H1 (cell line): ENCODE data around the gene PDS5A. TPM values are rescaled to one million over a fixed set of nuclear protein-coding genes. Genes with fewer than 3 reads are reported as not detected.

Source experiments
- CTCF ChIA-PET: fragments of 300-600 bp; sonication (Branson Sonifier 250); formaldehyde crosslinking; loops from one replicate; lab custom pipeline; 2021; ENCODE audit not compliant: partially characterized antibody; lab: Charles Lee
- POLR2A ChIA-PET: fragments of 300-600 bp; sonication (Branson Sonifier 250); formaldehyde crosslinking; loops from one replicate; lab custom pipeline; 2021; ENCODE audit warnings: inconsistent platforms; ENCODE audit not compliant: partially characterized antibody; lab: Charles Lee
- DNase-seq, 2 experiments: peaks; one replicate each; pipeline versions ENCODE4 v3.0.0 to v3.0.0-alpha.2; 2010 to 2022; ENCODE audit warnings: low spot score in 2 of 2, low read depth in 1 of 2, mixed read lengths in 1 of 2
- FAIRE-seq: peaks from 2 replicates; lab custom pipeline; 2011; peaks lifted over from hg19 to GRCh38; lab: Jason Lieb, UNC
- H2AFZ ChIP-seq: 2 replicates; pipeline ENCODE4 v1.8.1; 2012; ENCODE audit warnings: low read length, inconsistent platforms
- H2AK5ac ChIP-seq: 2 replicates; pipeline ENCODE4 v1.6.1; 2013; ENCODE audit warnings: low read depth, low read length
- H2BK120ac ChIP-seq: replicated peaks from 2 replicates; pipeline ENCODE3; 2013; ENCODE audit warnings: low read depth, low read length, inconsistent platforms
- H2BK12ac ChIP-seq: 2 replicates; pipeline ENCODE4 v1.6.1; 2013; ENCODE audit warnings: low read depth, low read length
- H2BK15ac ChIP-seq: 2 replicates; pipeline ENCODE4 v1.6.1; 2013; ENCODE audit warnings: low read length
- H2BK20ac ChIP-seq: 2 replicates; pipeline ENCODE4 v1.6.1; 2013; ENCODE audit warnings: low read length
- H2BK5ac ChIP-seq: 2 replicates; pipeline ENCODE4 v1.6.1; 2013; ENCODE audit warnings: low read depth, low read length
- H3K14ac ChIP-seq: 2 replicates; pipeline ENCODE4 v1.6.1; 2013; ENCODE audit warnings: inconsistent platforms; ENCODE audit not compliant: insufficient read length
- H3K18ac ChIP-seq: 2 replicates; pipeline ENCODE4 v1.6.1; 2013; ENCODE audit warnings: low read length; ENCODE audit errors: extremely low read depth
- H3K23ac ChIP-seq: 2 replicates; pipeline ENCODE4 v1.6.1; 2013; ENCODE audit warnings: inconsistent platforms; ENCODE audit not compliant: insufficient read length
- H3K23me2 ChIP-seq: 2 replicates; pipeline ENCODE4 v1.6.1; 2013; ENCODE audit warnings: low read depth, low read length
- H3K27ac ChIP-seq: 2 replicates; pipeline ENCODE4 v1.6.1; 2011; ENCODE audit warnings: low read depth, low read length, inconsistent platforms
- H3K27me3 ChIP-seq, 4 experiments: replicated peaks in 1 of 4; 1 replicate in 1 of 4; 2 replicates in 3 of 4; pipeline versions ENCODE4 v1.6.1 to v1.8.1; 2011 to 2013; ENCODE audit warnings: low read length in 3 of 4, mild to moderate bottlenecking in 3 of 4, inconsistent platforms in 2 of 4, mixed read lengths in 2 of 4, moderate library complexity in 1 of 4; ENCODE audit not compliant: control insufficient read depth in 3 of 4, insufficient read depth in 3 of 4; ENCODE audit errors: extremely low read depth in 1 of 4
- H3K36me3 ChIP-seq, 4 experiments: 2 replicates each; pipeline versions ENCODE4 v1.6.1 to v1.8.1; 2011 to 2013; ENCODE audit warnings: mild to moderate bottlenecking in 4 of 4, low read length in 3 of 4, moderate library complexity in 2 of 4, control low read depth in 1 of 4, inconsistent platforms in 1 of 4; ENCODE audit not compliant: insufficient read depth in 4 of 4, control insufficient read depth in 2 of 4
- H3K4ac ChIP-seq: replicated peaks from 2 replicates; pipeline ENCODE3; 2013; ENCODE audit warnings: low read length, low read depth, mixed read lengths, inconsistent platforms; ENCODE audit not compliant: insufficient read length
- H3K4me1 ChIP-seq, 4 experiments: replicated peaks in 1 of 4; 1 replicate in 1 of 4; 2 replicates in 3 of 4; pipeline versions ENCODE4 v1.6.1 to v1.8.1; 2011 to 2013; ENCODE audit warnings: low read length in 3 of 4, inconsistent platforms in 2 of 4, mixed read lengths in 1 of 4; ENCODE audit not compliant: insufficient read depth in 4 of 4, control insufficient read depth in 3 of 4
- H3K4me2 ChIP-seq, 2 experiments: 2 replicates each; pipeline versions ENCODE4 v1.6.1 to v1.8.1; 2011 to 2013; ENCODE audit warnings: low read depth in 2 of 2, low read length in 2 of 2, control low read depth in 1 of 2, inconsistent platforms in 1 of 2, mild to moderate bottlenecking in 1 of 2; ENCODE audit not compliant: insufficient read depth in 1 of 2
- H3K4me3 ChIP-seq, 4 experiments: fragments of 200-600, 300-600 bp in 1 of 4; sonication (generic), shearing (Covaris generic), sonication (Bioruptor Twin) in 1 of 4; 2 replicates each; pipeline versions ENCODE4 v1.5.1 to v1.8.1; 2011 to 2016; ENCODE audit warnings: low read length in 4 of 4, low read depth in 3 of 4, control low read depth in 2 of 4, inconsistent platforms in 2 of 4, mild to moderate bottlenecking in 2 of 4, mixed read lengths in 1 of 4, moderate library complexity in 1 of 4; ENCODE audit not compliant: insufficient read depth in 2 of 4; ENCODE audit errors: extremely low read depth in 1 of 4
- H3K56ac ChIP-seq: replicated peaks from 2 replicates; pipeline ENCODE3; 2013; ENCODE audit warnings: low read depth, mild to moderate bottlenecking, mixed read lengths, low read length, inconsistent platforms; ENCODE audit not compliant: insufficient read length
- H3K79me1 ChIP-seq: 2 replicates; pipeline ENCODE4 v1.6.1; 2013; ENCODE audit warnings: low read depth, low read length, control low read depth
- H3K79me2 ChIP-seq, 2 experiments: 2 replicates each; pipeline versions ENCODE4 v1.6.1 to v1.8.1; 2012 to 2013; ENCODE audit warnings: low read length in 2 of 2, mild to moderate bottlenecking in 2 of 2, inconsistent platforms in 1 of 2; ENCODE audit not compliant: insufficient read depth in 2 of 2, control insufficient read depth in 1 of 2
- H3K9ac ChIP-seq, 4 experiments: replicated peaks in 1 of 4; 1 replicate in 1 of 4; 2 replicates in 3 of 4; pipeline versions ENCODE4 v1.6.1 to v1.8.1; 2011 to 2013; ENCODE audit warnings: low read depth in 3 of 4, low read length in 3 of 4, control low read depth in 2 of 4, mild to moderate bottlenecking in 2 of 4, moderate library complexity in 2 of 4, inconsistent platforms in 1 of 4; ENCODE audit errors: extremely low read depth in 1 of 4
- H3K9me3 ChIP-seq, 2 experiments: 2 replicates each; pipeline versions ENCODE4 v1.6.1 to v1.8.1; 2012 to 2013; ENCODE audit warnings: mild to moderate bottlenecking in 2 of 2, moderate library complexity in 2 of 2, control low read depth in 1 of 2, inconsistent platforms in 1 of 2, low read depth in 1 of 2, low read length in 1 of 2, mixed read lengths in 1 of 2; ENCODE audit not compliant: insufficient read depth in 2 of 2
- H4K20me1 ChIP-seq, 2 experiments: replicated peaks in 1 of 2; 2 replicates each; pipeline versions ENCODE3 to v1.8.1; 2011 to 2013; ENCODE audit warnings: inconsistent platforms in 2 of 2, low read length in 2 of 2, mild to moderate bottlenecking in 1 of 2; ENCODE audit not compliant: insufficient read depth in 2 of 2, control insufficient read depth in 1 of 2
- H4K5ac ChIP-seq: 2 replicates; pipeline ENCODE4 v1.6.1; 2013; ENCODE audit warnings: low read length, low read depth, mixed read lengths, inconsistent platforms; ENCODE audit not compliant: insufficient read length
- H4K8ac ChIP-seq: 2 replicates; pipeline ENCODE4 v1.8.0; 2013; ENCODE audit warnings: mild to moderate bottlenecking, moderate library complexity, low read length, inconsistent platforms; ENCODE audit not compliant: insufficient read depth; ENCODE audit errors: extremely low read depth
- H4K91ac ChIP-seq: replicated peaks from 2 replicates; pipeline ENCODE3; 2013; ENCODE audit warnings: low read length, mixed read lengths, inconsistent platforms; ENCODE audit not compliant: insufficient read length
- BCL11A ChIP-seq, 2 experiments: IDR thresholded peaks; one replicate each; pipeline ENCODE4 v1.6.1; 2011; ENCODE audit warnings: low read depth in 2 of 2, low read length in 2 of 2, mild to moderate bottlenecking in 2 of 2
- BRCA1 ChIP-seq: IDR thresholded peaks from 2 replicates; pipeline ENCODE4 v1.6.1; 2012; ENCODE audit warnings: low read depth, low read length, improper control_type of control experiment
- GTF2F1 ChIP-seq: IDR thresholded peaks from 2 replicates; pipeline ENCODE4 v1.6.1; 2012; ENCODE audit warnings: low read depth, low read length, improper control_type of control experiment, borderline replicate concordance
- HDAC6 ChIP-seq: IDR thresholded peaks from one replicate; pipeline ENCODE4 v1.7.1; 2012; ENCODE audit warnings: low read depth, mild to moderate bottlenecking, inconsistent platforms, low read length, moderate library complexity
- SAP30 ChIP-seq: fragments of 300-600 bp; sonication (generic); IDR thresholded peaks from 2 replicates; pipeline ENCODE4 v1.7.1; 2012; ENCODE audit warnings: low read length, moderate library complexity, mild to moderate bottlenecking, inconsistent platforms; ENCODE audit not compliant: insufficient read depth, insufficient replicate concordance
- SIRT6 ChIP-seq: IDR thresholded peaks from one replicate; pipeline ENCODE4 v1.7.1; 2012; ENCODE audit warnings: low read length, inconsistent platforms
- SIX5 ChIP-seq: IDR thresholded peaks from 2 replicates; pipeline ENCODE4 v1.6.1; 2011; ENCODE audit warnings: mild to moderate bottlenecking, low read depth, low read length
- SP4 ChIP-seq: IDR thresholded peaks from 2 replicates; pipeline ENCODE4 v1.6.1; 2012; ENCODE audit warnings: low read length, inconsistent platforms
- TBP ChIP-seq: IDR thresholded peaks from 2 replicates; pipeline ENCODE4 v1.6.1; 2011; ENCODE audit warnings: low read depth, low read length, improper control_type of control experiment
- ZNF274 ChIP-seq: IDR thresholded peaks from 2 replicates; pipeline ENCODE4 v1.7.0; 2012; ENCODE audit warnings: low read length, borderline replicate concordance; ENCODE audit errors: extremely low read depth
- WGBS, 2 experiments: shearing (Covaris generic) in 1 of 2; methylation state at CpG; one replicate each; pipeline versions ENCODE4 v1.1.6 to v1.1.7; 2013 to 2015; ENCODE audit warnings: low lambda C conversion rate in 2 of 2, mixed read lengths in 2 of 2, inconsistent platforms in 1 of 2, low coverage in 1 of 2, missing lambda C conversion rate in 1 of 2; ENCODE audit not compliant: insufficient replicate concordance in 2 of 2, insufficient coverage in 1 of 2, insufficient read length in 1 of 2; ENCODE audit errors: extremely low coverage in 1 of 2, missing lambda C conversion rate in 1 of 2; 5-methylcytosine and 5-hydroxymethylcytosine counted together
- polyA plus RNA-seq, 7 experiments: library from polyadenylated mRNA; depleted of rRNA in 3 of 7; stranded (reverse) in 5 of 7; unstranded in 2 of 7; fragments of >200 nt in 5 of 7; fragments of 200-250 nt in 2 of 7; gene quantifications; 1 replicate in 5 of 7; 2 replicates in 1 of 7; 4 replicates in 1 of 7; pipeline versions ENCODE4 v1.2.1 to v1.2.3, GENCODE V29; 2011 to 2013; ENCODE audit warnings: missing spikeins in 2 of 7, mixed read lengths in 2 of 7
- total RNA-seq: library from RNA; stranded (reverse); fragmentation: NEBNext Ultra II Directional; extraction: Animal tissue kit (Norgen Biotek cat#: 25700); gene quantifications from 2 replicates; pipeline ENCODE4 v1.2.1, GENCODE V29; 2021

PDS5A gene
- total and polyA plus RNA-seq, 2 of the 8 experiments (the other 6 are each of a cell fraction or from before 2014, with no cell fraction given), result 15.5 to 76.6 TPM

DNA sequence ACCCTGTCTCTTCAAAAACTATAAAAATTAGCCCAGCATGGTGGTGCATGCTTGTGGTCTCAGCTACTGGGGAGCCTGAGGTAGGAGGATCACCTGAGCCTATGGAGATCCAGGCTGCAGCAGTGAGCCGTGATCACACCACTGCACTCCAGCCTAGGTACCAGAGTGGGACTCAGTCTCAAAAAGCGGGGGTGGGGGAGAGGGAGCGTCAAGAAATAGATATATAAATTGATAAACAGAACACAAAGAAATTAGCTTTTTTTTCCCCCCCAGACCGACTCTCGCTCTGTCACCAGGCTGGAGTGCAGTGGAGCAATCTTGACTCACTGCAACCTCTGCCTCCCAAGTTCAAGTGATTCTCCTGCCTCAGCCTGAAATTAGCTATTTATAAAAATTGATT is 14.1 kb downstream of the PDS5A start:
- Histone ChIP-seq H2AFZ (no peak overlapping the region), H2BK20ac (no peak overlapping the region), H3K36me3 (no peaks in the 10 kb centered on the region; a peak in 1 of 8 replicates), H4K8ac (no peak overlapping the region), H3K79me2 (peaks cover 16 to 98% of the 10 kb centered on the region in 2 experiments), H2BK5ac (no peak overlapping the region), H4K5ac (no peak overlapping the region), H3K56ac (no peak overlapping the region), H3K4me3 (no peak overlapping the region), H4K91ac (no peak overlapping the region), H4K20me1 (peaks cover 1 to 8% of the 10 kb centered on the region in 2 experiments), H2BK12ac (no peak overlapping the region), H3K9ac (no peak overlapping the region), H3K18ac (no peak overlapping the region), H3K79me1 (peaks cover 2% of the 10 kb centered on the region; the same call in 1 of the 2 replicates), H3K14ac (no peak overlapping the region), H3K27ac (no peak overlapping the region), H3K4me2 (no peak overlapping the region), H2AK5ac (no peak overlapping the region), H2BK15ac (no peak overlapping the region), H2BK120ac (no peak overlapping the region), H3K4me1 (no peaks in the 10 kb centered on the region), H3K23me2 (no peaks in the 10 kb centered on the region), H3K27me3 (no peaks in the 10 kb centered on the region), H3K9me3 (no peaks in the 10 kb centered on the region), H3K23ac (no peak overlapping the region), H3K4ac (no peak overlapping the region)
- POLR2A ChIA-PET, result interaction anchor here (0.9 to 1.2 kb wide), 3 partner anchors 11 to 14 kb away, joined by 3 to 4 read pairs (median 3); no protein-coding TSS in a partner anchor
- 89% methylated on average over 5 of the region's 5 CpGs; no CpG with 5 or more reads in 1 of the 2 experiments for WGBS, 2 experiments
- CTCF ChIA-PET, result interaction anchor here (1.4 kb wide), 1 partner anchor 10 kb away, joined by 5 read pairs; no protein-coding TSS in a partner anchor
- DNase-seq, result no peak
- FAIRE-seq, result no peak
- TF ChIP-seq BCL11A (IDR thresholded peaks at IDR 0.05; ENCODE audit: low read depth in 2 of 2, low read length in 2 of 2) (no peak), SP4 (no peak), BRCA1 (no peak), SAP30 (no peak), SIX5 (no peak), GTF2F1 (no peak), SIRT6 (no peak), TBP (no peak), HDAC6 (no peak), ZNF274 (no peak)
